Measurements from ENCODE around the gene CCDC171.

Gene CCDC171

DNA sequence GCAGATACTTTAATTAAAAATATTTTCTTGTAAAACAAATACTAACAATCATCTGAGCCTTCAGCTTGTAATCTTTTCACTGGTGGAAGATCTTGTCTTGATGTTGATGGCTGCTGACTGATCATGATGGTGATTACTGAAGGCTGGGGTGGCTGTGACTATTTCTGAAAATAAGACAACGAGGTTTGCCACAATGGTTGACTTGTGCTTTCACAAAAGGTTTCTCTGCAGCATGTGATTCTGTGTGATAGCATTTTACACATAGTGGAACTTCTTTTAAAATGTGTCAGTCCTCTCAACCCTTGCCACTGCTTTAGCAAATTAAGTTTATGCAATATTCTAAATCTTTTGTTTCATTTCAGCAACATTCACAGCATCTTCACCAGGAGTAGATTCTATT is 461.0 kb downstream of the CCDC171 start:
- no peaks in the 10 kb centered on the region for H3K36me3 ChIP-seq (ENCODE audit: control insufficient read depth, insufficient read depth, low read length)
- H3K9ac ChIP-seq (ENCODE audit: low read depth, low read length) = no peak overlapping the region
- H3K27me3 ChIP-seq (ENCODE audit: control insufficient read depth, insufficient read depth, low read length) = no peaks in the 10 kb centered on the region
- H3K4me1 ChIP-seq (ENCODE audit: control insufficient read depth, insufficient read depth, low read length) = no peaks in the 10 kb centered on the region
- no peaks in the 10 kb centered on the region for H3K9me3 ChIP-seq (ENCODE audit: control insufficient read depth, insufficient read depth, low read length)
- H3K4me3 ChIP-seq (ENCODE audit: low read depth, low read length) = no peak overlapping the region

DNA sequence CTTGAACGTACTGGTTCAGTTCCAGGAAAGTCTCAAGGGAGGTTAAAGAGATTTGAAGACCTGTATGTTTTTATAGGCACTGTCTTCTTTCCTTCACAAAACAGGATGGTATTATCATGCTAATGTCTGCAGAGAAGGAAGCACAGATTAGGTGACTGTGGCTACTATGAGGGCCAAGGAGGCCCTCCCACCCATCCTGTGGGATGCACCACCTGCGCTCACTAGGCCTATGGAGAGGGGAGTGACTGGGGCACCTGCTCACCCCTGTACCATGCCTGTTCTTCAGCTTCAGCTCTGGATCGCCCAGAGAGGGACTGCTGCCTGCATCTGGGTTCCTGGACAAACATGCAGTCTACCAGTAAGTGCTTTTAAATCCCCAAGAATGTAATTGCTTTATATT is 469.4 kb downstream of the CCDC171 start:
- Histone ChIP-seq H3K36me3 (ENCODE audit: control insufficient read depth, insufficient read depth, low read length) (no peaks in the 10 kb centered on the region), H3K9me3 (ENCODE audit: control insufficient read depth, insufficient read depth, low read length) (no peaks in the 10 kb centered on the region), H3K27me3 (ENCODE audit: control insufficient read depth, insufficient read depth, low read length) (no peaks in the 10 kb centered on the region), H3K4me3 (ENCODE audit: low read depth, low read length) (no peak overlapping the region), H3K9ac (ENCODE audit: low read depth, low read length) (no peak overlapping the region), H3K4me1 (ENCODE audit: control insufficient read depth, insufficient read depth, low read length) (no peaks in the 10 kb centered on the region)

DNA sequence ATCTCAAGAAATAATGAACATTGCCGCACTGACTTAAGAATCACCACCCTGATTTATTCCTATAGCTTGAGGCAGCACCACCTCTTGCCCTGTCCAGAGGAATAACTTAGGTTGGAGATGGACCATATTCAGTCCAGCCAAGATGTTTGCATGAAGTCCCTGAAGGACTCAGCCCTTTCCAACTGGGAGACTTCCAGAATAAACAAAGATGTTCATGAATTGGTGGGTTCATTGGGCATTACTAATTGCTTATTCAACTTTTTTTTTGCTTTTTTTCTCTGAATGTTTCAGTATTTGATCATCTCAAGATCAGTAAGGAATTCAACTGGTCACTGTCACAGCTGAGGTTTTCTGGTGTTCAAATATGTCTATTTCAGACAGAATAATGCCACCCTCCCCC is 470.6 kb downstream of the CCDC171 start:
- no peaks in the 10 kb centered on the region for H3K9me3 ChIP-seq (ENCODE audit: control insufficient read depth, insufficient read depth, low read length)
- no peaks in the 10 kb centered on the region for H3K36me3 ChIP-seq (ENCODE audit: control insufficient read depth, insufficient read depth, low read length)
- H3K4me3 ChIP-seq (ENCODE audit: low read depth, low read length) = no peak overlapping the region
- no peaks in the 10 kb centered on the region for H3K4me1 ChIP-seq (ENCODE audit: control insufficient read depth, insufficient read depth, low read length)
- H3K9ac ChIP-seq (ENCODE audit: low read depth, low read length) = no peak overlapping the region
- H3K27me3 ChIP-seq (ENCODE audit: control insufficient read depth, insufficient read depth, low read length) = no peaks in the 10 kb centered on the region

Measured in iPS-15b (cell line).